ENCODE measurements around the gene CNIH2.

DNA sequence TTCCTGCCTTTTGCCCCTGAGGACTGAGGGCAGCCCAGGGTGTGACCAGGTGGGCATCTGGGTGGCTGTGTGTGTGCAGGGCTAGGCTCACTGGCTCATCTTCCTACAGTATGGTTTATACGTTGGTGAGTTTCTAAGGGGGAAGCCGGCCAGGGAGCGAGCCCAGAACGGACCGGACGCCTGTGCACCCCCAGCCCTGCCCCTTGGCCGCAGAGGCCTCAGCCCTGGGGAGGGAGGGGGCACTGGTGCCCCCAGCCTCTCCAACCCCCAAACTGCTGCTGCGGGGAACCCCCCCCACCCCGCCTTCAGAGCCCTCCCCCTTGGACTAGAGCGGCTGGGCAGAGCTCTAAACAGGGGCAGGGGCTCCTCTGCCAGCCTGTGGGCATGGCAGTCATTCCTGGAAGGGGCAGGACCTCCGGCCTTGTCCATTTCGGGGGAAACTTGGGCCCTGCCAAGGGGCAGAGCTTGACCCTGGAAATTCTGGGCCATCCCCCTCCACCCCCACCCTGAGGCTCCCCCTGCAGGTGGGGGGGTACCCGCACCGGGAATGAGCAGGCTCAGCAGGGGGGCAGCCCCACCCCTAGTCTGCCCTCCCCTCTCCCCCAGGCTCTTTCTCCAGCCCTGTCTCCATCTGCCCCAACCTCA lies 5.6 kb downstream of the CNIH2 start:
- TF ChIP-seq ESRRA (CRISPR knock-in tag; IDR thresholded peaks at IDR 0.05; ENCODE audit: borderline replicate concordance): no peak
- no peak for TF ChIP-seq ZNF121 (CRISPR knock-in tag; IDR thresholded peaks at IDR 0.05)
- TF ChIP-seq, protein P1, sequence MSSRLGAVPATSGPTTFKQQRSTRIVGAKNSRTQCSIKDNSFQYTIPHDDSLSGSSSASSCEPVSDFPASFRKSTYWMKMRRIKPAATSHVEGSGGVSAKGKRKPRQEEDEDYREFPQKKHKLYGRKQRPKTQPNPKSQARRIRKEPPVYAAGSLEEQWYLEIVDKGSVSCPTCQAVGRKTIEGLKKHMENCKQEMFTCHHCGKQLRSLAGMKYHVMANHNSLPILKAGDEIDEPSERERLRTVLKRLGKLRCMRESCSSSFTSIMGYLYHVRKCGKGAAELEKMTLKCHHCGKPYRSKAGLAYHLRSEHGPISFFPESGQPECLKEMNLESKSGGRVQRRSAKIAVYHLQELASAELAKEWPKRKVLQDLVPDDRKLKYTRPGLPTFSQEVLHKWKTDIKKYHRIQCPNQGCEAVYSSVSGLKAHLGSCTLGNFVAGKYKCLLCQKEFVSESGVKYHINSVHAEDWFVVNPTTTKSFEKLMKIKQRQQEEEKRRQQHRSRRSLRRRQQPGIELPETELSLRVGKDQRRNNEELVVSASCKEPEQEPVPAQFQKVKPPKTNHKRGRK (CRISPR knock-in tag; IDR thresholded peaks at IDR 0.05; ENCODE audit: borderline replicate concordance): no peak
- TF ChIP-seq MAX (CRISPR knock-in tag; IDR thresholded peaks at IDR 0.05): no peak
- no peak for TF ChIP-seq NR2C2 (CRISPR knock-in tag; IDR thresholded peaks at IDR 0.05)
- TF ChIP-seq TEAD4 (CRISPR knock-in tag; IDR thresholded peaks at IDR 0.05): no peak
- TF ChIP-seq CTCF (IDR thresholded peaks at IDR 0.05): no peak
- TF ChIP-seq ATF2 (CRISPR knock-in tag; IDR thresholded peaks at IDR 0.05; ENCODE audit: borderline replicate concordance, low read depth): no peak
- no peak for TF ChIP-seq ZNF232 (CRISPR knock-in tag; IDR thresholded peaks at IDR 0.05)
- TF ChIP-seq CREB1 (CRISPR knock-in tag; IDR thresholded peaks at IDR 0.05): no peak

Data from WTC11 (cell line).